GM18861 (cell line): ENCODE data around the gene CPLX3.

ENCODE experiments used
- ATAC-seq: cut with Tn5 transposase; IDR thresholded peaks from one replicate; pipeline ENCODE4 v1.9.1; 2021; ENCODE audit not compliant: unreplicated experiment

Gene CPLX3

DNA sequence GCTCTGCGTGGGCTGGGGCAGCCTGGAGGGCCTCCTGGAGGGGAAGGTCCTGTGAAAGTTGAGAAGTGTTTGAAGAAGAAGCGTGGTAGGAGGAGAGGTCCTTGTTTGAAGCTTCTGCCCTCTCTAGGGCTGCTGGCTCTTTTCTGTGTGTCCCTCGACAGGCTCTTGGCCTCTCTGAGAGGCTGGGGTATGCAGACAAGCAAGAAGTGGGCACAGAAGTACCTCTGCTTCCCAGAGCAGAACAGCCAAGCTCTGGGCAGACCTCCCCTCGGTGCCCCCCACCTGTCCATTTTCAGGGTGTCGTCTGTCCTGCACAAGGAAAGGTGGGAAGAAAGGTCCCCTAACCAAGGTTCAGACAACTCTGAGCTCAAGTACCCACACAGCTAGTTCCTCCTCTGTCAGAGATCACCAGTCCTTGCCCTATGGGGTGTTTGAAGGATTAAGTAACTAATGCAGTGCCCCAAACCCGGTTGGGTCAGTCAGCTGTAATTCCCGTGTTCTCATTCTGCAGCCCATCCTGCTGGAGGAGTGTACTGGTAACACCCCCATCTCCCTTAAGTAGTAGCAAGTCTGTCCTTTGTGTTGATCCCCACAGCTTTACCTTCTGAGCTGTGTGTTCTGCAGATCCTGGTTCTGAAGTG is 38.3 kb upstream of the CPLX3 start:
- no peak for ATAC-seq

DNA sequence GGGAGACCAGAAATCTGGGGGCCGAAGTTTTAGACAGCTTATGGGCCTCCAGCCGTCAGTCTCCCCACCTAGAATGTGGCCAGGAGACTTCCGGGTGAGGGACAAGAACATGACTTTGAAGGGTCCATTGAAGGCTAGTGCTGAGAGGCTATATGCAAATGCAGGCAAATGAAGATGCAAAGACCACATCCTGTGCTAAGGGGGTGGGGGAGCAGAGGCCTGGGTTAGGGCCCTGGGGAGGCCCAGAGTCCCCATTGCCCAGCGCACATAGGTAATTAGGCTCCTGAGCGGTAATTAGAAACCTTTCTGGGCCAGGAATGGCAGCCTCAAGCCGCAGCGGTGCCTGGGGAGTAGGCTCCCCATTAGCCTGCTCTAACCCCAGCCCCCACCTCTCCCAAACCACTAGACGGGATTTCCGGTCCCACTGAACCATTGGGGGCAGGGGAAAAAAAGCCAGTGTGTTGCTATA is 37.7 kb upstream of the CPLX3 start:
- no peak for ATAC-seq

DNA sequence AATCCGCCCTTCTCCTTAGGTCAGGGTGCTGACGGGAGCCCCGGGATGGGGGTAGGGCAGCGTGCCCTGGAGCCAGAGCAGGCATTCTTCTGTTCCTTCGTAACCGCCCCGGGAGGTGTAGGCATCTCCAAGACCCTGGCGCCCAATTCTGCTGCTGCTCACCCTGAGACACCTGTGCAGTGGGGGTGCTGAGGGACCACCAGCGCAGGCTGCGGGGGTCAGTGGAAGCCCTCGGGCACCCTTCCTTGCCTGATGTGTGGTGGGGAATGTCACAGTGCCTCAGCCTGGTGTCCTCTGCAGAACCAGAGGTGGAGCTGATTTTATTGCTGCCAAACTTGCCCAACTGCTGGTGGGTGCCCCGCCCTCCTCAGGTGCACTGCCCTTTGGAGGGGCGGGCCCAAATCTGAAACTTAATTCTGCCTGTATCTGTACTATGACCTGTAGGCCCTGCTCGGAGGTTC is 37.2 kb upstream of the CPLX3 start:
- ATAC-seq = no peak

DNA sequence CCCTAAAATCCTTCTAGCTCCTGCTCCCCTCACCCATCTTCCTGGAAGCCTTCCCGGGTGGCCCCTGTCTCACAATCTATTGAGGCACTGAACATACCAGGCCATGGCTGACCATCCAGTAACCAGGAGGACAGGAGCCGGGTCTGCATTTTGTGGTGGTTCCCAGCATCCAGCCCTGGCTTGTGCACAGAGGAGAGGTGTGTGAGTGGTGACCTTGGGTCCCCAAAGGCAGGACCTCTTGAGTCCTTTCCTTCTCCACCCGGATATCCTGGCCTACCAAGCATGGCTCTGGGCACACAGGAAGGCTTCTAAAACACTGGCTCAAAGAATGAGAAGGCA is 36.7 kb upstream of the CPLX3 start:
- no peak for ATAC-seq

DNA sequence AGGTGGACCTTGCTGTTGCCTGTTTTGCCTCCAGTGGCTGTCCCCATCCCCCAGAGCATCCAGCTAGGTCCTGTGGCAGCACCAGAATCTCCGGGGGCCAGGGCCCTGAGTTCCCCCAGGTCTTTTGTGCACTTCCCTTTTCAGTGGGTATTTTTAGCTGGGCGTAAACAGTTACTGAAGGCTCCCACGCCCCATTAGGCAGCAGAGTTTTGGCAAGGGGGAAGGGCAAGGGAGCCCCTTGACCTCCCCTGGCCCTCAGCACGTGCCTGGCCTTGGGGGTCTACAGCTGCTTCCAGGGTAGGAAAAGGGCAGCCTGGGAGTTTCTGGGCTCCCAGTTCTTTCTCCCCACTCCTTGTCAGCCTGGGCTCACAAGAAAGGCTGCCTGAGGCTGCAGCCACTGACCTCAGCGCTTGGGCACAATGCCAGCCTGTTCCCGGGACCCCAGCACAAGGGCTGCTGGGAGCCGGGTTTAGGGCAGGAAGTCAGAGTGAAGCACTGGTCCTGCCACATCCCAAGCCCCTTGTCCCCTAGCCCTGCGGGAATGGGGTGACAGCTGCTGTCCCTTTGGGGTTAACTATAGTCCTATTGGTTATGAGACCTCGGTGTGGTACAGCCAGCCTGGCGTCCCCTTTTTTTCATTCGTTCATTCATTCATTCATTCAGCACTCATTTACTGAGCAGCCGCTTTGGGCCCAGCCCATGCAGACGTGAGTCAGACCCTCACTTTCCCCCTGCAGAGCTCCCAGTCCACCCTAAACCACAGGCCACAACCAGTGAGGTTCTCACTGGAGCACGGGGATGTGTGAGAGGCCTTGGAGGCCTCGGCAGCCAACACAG is 36.1 kb upstream of the CPLX3 start:
- peak; percentile 20 for ATAC-seq

DNA sequence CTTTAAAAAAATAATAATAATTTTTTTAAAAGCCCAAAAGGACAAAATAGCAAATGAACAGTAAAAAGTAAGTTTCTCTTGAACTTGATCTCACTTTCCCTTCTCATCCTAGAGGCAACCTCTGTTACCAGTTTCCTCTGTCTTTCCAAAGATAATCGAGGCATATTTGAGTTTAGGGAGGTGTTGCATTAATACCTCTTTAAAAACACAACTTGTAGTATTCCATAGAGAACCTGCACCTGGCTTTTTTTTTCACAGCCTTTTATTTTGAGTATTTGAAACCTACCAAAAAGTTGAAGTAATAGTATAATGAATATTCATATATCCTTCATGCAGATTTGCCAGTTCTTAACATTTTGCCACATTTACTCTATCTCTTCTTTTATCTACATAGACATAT is 35.4 kb upstream of the CPLX3 start:
- no peak for ATAC-seq

DNA sequence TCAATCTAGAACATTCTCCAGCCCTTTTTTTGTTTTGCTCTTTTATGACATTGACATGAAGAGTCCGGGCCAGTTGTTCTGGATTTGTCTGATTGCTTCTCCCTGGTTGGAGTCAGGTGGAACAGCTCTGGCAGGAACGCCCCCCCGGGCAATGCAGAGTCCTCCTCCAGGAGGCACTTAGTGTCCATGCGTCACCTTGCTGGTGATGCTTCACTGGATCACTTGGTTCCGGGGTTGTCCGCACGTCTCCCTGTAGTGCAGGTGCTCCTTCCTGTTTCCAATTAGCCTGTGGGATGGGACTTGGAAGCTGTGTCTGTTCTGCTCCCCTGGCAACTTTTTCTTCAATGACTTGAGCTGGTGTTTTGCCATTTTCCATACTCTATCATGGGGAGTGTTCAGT is 34.8 kb upstream of the CPLX3 start:
- no peak for ATAC-seq

DNA sequence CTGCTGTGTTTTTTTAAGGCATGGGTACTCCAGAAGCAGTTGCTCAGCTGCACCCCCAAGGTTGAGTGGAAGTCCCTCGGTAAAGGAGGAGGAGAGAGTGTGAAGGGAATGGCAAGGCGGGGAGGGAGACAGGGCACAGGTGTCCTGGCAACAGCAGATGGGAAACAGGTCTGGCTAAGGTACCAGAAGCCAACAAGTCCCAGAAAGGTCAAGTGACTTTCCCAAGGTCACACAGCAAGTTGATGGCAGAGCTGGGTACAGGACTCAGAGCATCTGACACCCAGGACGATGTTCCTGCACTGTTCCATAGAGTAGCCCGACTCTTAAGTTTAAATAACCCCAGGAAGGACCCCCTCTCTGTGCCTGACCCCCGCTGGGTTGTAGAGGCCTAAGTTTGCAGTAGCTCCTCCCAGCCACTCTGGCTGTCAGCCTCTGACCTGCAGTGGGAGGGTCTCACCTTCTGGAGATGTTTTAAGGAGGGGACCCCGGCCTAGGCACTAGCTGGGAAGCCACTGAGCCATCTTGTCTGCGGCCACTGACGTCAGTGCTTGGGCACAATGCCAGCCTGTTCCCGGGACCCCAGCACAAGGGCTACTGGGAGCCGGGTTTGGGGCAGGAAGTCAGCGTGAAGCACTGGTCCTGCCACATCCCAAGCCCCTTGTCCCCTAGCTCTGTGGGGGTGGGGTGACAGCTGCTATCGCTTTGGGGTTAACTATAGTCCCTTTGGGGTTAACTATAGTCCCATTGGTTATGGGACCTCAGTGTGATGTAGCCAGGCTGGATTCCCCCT is 34.0 kb upstream of the CPLX3 start:
- ATAC-seq = no peak

DNA sequence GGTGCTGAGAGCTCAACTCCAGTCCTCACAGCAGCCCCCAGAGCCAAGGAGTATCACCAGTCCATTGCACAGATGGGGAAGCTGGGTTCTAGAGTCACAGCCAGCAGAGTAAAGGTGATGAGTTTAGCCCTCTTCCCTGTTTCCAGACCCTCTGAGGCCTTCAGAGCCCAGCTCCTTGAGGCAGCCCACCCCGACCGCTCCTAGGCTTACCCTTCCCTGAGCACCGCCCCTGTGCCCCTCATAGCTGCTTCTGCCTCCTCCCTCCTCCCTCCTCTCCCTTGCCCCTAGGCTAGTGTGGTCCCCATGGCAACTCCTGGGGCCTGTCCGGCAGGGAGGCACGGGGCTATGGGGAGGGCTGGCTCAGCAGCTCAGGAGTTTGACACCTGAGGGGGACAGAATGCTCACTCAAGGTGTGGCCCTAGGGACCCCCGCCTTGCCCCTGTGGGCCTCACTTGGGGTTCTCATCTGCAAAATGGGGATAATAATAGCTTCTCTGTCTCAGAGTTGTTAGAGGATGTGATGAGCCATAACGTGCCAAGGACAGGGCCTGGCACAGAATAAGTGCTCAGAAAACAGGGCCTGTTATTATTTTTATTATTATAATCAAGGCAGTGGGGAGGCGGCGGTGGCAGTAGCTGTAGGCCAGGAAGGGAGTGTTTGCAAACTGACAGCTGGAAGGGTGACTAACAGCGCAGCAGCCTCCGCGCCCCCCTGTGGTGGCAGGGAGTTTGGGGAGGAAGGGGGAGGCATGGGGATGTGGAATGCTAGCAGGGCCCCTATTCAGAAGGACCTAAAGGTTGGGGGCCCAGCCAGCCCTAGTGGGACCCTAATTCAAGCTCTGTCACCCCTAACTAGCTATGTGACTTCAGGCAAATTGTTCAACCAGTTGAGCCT is 33.0 kb upstream of the CPLX3 start:
- ATAC-seq = no peak

DNA sequence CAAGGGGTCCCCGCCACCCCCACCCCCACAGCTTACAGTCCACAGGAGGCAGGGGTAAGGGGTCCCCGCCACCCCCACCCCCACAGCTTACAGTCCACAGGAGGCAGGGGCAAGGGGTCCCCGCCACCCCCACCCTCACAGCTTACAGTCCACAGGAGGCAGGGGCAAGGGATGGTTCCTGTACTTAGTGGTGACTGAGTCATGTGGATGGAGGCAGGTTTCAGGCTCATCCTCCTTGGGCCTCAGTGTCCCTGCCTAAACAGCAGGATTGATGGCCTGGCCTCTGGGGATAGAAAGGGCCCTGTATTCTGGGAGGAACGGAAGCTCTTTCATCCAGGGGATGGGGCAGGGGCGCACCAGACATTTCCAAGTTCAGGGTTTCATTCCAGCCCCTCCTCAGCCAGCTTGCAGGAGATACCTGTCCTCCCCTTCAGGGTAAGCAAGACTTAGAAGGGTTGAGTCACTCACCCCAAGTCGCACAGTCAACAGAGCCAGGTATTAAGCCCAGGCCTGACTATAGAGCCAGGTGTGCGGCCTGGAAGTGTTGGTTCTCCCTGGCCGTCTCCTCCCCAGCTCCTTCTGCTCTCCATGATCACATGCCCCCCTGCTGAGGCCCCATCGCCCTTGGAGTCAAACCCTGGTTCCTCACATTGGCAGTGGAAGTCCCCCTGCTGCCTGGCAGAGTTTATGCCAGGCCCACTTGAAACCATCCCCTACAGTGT is 32.0 kb upstream of the CPLX3 start:
- no peak for ATAC-seq

DNA sequence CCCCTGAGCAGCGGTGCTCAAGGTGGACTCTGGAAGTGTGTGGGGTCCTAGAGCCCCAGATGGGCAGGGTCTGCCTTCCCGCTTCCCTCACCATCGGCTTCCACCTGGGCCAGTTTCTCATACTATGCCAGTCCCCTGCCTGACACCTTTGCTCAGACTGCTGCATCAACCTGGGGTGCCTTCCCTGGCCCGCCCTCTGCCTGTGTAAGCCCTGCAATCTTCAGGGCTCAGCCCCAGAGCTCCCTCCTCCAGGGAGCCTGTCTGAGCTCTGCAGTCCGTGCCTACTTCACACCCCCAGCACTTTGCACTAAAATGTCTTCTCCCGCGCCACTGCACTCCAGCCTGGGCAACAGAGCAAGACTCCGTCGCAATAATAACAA is 31.5 kb upstream of the CPLX3 start:
- ATAC-seq = no peak

DNA sequence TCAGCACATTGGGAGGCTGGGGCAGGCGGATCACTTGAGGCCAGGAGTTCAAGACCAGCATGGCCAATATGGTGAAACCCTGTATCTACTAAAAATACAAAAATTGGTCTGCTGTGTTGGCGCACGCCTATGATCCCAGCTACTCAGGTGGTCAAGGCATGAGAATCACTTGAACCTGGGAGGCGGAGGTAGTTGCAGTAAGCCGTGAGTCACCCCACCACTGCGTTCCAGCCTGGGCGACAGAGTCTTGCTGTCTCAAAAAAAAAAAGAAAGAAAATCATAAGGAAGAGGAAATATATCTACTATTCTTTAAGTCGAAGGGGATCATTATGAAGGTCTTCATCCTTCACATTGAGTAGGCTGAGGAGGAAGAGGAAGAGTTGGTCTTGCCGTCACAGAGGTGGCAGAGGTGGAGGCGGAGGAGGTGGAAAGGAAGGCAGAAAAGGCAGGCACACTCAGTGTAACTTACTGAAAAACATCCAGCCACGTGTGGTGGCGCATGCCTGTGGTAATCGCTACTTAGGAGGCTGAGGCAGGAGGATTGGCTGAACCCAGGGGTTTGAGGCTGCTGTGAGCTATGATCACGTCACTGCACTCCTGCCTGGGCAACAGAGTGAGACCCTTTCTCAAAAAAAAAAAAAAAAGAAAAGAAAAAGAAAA is 30.3 kb upstream of the CPLX3 start:
- no peak for ATAC-seq

DNA sequence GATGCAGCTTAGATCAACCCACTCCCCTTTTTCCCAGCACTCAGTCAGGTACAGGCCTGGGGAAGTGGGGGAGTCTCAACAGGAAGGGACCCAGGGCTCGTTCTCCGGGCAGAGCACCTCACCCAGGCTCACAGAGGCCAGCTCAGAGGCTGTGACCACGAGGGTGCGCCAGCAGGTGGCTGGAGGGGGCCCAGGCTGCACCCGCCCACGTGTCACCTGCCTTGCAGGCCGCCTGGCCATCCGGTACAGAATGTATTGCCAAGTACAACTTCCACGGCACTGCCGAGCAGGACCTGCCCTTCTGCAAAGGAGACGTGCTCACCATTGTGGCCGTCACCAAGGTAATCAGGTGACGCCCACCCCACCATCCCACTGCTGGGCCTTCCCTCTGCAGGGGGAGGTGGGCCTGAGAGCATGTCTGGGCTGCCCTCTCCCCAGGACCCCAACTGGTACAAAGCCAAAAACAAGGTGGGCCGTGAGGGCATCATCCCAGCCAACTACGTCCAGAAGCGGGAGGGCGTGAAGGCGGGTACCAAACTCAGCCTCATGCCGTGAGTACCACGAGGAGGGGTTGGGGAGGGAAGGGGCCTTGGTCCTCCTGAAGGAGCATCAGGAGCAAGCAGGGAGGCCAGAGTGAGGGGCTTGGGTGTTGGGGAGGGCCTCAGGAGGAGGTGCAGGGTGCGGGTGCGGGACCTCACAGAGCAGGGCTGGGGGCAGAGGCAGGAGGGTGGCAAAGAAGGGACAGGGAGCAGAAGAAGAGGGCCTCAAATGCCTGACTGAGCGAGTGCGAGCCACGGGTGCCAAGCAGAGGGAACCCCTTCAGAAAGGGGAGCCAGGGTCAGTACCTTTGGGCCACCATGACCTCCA is 27.8 kb upstream of the CPLX3 start:
- no peak for ATAC-seq

DNA sequence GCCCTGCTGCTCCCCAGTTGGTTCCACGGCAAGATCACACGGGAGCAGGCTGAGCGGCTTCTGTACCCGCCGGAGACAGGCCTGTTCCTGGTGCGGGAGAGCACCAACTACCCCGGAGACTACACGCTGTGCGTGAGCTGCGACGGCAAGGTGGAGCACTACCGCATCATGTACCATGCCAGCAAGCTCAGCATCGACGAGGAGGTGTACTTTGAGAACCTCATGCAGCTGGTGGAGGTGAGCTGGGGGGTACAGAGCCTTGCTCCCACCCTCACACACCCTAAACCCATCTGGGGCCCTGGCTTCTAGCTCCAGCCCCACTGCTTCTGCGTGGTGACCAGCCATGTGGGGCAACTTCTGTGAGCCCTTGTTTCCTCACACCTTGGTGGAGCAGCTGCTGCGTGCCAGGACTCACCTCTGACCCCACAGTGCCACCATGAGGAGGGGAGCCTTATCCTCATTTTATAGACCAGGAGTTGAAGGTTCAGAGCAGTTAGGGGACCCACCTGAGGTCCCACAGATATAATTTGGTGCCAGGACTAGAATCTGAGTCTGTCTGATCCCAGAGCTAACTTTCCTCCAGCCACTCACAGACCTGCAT is 27.1 kb upstream of the CPLX3 start:
- peak; percentile 3 for ATAC-seq

DNA sequence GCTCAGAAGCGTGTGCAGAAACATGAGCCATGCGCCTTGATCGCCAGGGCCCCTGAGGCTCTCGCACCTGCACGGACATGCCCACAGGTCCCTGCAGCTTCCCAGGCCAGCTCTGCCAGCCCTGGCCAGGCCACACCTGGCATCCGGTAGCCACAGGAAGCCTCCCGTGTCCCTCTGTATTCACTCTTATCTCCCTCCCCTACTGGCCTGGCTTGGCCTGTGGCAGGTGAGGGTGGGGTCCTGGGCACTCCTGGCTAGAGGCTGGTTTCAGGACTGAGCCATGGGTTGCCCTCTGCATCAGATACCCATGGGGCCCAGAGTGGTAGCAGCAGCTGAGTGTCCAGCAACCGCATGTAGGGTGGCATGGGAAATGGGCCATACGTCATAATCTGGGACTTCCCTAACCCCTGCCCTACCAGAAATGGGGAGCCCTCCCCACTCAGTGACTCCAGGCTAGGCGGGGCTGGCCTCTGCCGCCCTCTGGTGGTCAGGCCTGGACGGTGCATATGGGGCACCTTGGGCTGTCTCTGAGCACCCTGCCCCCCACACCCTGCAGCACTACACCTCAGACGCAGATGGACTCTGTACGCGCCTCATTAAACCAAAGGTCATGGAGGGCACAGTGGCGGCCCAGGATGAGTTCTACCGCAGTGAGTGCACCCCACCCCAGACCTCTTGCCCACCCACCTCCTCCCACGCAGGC is 26.4 kb upstream of the CPLX3 start:
- ATAC-seq = peak; percentile 62

DNA sequence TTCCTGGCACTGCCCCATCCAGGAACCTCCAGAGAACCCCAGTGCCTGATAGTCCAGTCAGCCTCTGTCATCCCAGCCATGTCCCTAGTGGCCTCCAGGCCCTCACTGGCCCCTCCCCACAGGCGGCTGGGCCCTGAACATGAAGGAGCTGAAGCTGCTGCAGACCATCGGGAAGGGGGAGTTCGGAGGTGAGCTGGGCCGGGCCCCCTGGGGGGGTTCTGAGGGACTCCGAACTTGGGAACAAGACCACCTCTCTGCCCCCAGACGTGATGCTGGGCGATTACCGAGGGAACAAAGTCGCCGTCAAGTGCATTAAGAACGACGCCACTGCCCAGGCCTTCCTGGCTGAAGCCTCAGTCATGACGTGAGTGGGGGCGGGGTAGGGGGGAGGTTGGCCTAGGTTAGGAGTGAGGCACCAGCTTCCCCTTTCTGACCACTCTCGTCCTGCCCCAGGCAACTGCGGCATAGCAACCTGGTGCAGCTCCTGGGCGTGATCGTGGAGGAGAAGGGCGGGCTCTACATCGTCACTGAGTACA is 25.8 kb upstream of the CPLX3 start:
- no peak for ATAC-seq

DNA sequence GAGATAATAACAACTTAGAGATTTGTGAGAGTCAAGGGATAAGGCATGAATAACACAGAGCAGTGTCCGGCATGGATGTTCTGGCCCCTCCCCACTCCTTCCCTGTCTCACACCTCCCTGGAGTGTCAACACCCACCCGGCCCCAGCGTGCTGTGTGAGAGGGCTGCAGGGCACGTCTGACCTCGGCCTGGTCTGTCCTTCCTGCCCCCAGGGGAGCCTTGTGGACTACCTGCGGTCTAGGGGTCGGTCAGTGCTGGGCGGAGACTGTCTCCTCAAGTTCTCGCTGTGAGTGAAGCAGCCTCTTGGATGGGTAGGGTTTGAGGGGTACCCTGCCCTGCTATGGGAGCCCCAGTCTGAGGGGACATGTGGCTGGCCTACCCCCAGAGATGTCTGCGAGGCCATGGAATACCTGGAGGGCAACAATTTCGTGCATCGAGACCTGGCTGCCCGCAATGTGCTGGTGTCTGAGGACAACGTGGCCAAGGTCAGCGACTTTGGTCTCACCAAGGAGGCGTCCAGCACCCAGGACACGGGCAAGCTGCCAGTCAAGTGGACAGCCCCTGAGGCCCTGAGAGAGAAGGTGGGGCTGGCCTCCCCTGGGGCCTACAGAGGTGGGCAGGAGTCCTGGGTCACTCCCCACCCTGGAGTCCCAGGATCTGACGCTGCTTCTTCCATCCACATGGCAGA is 25.0 kb upstream of the CPLX3 start:
- no peak for ATAC-seq
